ENCODE results near the gene C22orf31.

Gene C22orf31

DNA sequence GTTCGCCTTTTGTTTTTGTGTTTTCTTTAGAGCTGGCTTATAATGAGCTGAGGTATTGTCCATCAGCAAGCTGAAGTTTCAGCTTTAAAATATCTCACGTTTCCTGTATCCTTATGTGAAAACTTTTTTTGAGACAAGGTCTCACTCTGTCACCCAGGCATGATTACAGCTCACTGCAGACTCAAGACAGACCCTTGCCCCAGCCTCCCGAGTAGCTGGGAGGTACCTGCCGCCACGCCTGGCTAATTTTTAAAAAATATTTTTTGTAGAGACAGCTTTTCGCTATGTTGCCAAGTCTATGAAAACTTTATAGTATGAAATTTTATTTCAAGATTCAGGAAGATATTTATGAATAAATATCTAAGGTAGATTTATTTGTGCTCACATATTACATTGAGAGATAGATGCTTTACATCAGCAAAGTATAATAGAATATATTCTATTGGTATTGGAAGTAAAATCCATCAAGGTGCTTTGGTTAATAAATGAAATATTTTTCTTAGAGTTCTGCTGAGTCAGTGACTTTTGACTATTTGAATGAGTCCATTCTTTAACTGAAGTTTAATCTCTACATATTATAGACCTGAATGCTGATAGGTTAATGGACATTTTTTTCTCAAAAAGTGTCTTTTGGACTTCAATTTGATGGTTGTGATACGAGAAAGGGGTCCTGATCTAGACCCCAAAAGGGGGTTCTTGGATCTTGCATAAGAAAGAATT lies 21.4 kb upstream of the C22orf31 start:
- TF ChIP-seq, protein P1, sequence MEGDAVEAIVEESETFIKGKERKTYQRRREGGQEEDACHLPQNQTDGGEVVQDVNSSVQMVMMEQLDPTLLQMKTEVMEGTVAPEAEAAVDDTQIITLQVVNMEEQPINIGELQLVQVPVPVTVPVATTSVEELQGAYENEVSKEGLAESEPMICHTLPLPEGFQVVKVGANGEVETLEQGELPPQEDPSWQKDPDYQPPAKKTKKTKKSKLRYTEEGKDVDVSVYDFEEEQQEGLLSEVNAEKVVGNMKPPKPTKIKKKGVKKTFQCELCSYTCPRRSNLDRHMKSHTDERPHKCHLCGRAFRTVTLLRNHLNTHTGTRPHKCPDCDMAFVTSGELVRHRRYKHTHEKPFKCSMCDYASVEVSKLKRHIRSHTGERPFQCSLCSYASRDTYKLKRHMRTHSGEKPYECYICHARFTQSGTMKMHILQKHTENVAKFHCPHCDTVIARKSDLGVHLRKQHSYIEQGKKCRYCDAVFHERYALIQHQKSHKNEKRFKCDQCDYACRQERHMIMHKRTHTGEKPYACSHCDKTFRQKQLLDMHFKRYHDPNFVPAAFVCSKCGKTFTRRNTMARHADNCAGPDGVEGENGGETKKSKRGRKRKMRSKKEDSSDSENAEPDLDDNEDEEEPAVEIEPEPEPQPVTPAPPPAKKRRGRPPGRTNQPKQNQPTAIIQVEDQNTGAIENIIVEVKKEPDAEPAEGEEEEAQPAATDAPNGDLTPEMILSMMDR (IDR thresholded peaks at IDR 0.05; ENCODE audit: low read depth, low read length): no peak
- H3K4me3 ChIP-seq (replicated peaks in 1 of 2; ENCODE audit: low read depth in 2 of 2, low read length in 2 of 2): no peak overlapping the region
- DNase-seq (ENCODE audit: low read depth in 2 of 2): no peak

DNA sequence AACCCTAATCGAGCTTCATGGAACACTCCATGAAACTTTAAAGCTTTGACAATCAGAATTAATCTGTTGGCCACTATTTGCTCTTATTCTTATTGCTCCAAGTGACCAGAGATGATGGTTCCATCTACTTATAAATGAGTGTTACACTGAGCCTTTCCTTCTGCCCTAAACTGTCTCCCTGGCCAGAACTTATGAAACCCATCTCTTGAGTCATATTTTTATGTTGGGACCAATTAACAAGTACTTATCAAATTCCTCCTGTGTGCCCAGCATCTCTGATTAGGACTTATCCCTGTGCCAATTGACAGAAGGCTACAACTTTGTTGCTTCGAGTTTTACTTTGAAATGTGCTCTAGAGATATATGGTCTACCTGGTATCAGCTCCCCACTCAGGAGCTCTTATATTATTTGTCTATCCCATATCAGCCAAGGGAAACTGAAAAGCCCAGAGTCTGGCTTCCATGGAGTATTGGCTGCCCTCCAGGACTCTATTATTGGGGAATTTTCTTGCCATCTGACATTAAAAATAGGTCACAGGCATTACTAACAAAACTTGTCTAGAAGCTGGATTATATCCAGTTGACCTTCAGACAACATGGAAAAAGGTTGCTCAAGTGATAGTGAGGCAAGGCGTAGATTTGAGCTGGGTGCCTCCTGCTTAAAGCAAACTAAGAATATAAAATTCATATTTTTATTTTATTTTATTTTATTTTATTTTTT lies 20.0 kb upstream of the C22orf31 start:
- DNase-seq (ENCODE audit: low read depth in 2 of 2): no peak
- TF ChIP-seq, protein P1 (IDR thresholded peaks at IDR 0.05; ENCODE audit: low read depth, low read length): no peak
- no peak overlapping the region for H3K4me3 ChIP-seq (replicated peaks in 1 of 2; ENCODE audit: low read depth in 2 of 2, low read length in 2 of 2)

DNA sequence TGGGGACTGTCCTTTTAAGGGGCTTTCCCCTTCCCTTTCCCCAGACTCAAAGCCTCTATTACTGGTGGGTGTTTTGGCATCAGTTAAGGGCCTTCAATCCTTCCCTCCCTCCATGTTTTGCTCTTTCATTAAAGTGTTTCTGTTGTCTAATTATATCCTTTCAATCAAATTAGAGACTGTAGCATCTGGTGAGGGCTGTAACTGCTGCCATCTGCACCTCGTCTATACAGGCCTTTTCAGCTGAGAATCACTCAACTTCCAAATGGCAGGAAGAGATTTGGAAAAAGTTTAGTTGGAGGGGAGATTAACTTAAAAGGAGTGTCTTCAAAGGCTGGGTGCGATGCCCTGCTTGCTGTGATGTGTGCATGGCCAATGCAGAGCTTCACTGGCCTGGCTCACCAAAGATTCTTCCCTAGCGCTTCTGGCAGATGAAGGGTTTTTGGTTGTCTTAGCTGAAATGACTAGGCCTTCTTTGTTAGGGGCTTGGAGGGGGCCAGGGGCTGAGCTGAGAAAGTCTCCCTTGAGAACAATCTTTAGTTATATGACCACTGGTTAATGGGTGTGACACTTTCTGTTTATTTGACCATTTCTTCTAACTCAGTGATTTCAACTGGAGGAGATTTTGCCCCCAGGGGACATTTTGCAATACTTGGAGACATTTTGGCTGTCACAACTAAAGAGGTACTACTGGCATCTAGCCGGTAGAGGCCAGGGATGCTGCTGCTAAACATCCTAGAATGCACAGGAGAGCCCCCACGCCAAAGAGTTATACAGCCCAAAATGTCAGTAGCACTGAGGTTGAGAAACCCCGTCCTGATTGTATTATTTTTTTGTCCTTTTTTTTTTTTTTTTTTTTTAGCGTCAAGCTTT lies 18.7 kb upstream of the C22orf31 start:
- peak; percentile 19 to 29 for DNase-seq (ENCODE audit: low read depth in 2 of 2)
- TF ChIP-seq, protein P1 (IDR thresholded peaks at IDR 0.05; ENCODE audit: low read depth, low read length): peak; percentile 2
- H3K4me3 ChIP-seq (replicated peaks in 1 of 2; ENCODE audit: low read depth in 2 of 2, low read length in 2 of 2): no peak overlapping the region

DNA sequence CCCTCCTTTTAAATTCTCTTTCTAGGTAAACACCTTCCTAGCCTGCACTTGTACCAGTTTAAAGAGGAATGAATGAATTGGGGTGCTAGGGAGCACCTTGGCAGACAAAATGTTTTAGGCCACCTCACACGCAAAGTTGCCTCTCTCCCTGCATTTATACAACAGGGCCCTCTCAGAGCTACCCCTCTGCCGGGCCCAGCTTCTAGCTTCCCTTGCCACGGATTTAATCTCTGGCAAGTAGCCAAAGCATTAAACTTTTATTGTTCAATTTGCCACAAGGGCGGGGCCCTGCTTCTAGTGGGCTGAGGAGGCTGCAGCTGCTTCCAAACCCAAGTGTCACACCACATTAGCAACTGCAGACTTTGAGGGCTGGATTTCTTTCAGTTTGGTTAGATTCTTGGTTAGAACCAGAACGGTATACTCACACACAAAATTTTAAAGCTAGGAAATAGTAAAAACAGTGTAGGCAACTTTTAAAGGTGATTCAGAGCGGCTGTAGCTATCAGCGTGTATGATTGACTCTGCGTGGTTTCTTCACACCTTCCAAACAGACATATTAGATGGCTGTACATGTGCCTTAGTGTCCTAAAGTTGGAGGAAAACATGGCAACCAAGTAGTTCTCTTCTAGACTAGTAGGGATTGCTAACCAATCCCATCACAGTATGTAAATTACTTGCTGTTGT lies 17.7 kb upstream of the C22orf31 start:
- no peak overlapping the region for H3K4me3 ChIP-seq (replicated peaks in 1 of 2; ENCODE audit: low read depth in 2 of 2, low read length in 2 of 2)
- no peak for DNase-seq (ENCODE audit: low read depth in 2 of 2)
- TF ChIP-seq, protein P1 (IDR thresholded peaks at IDR 0.05; ENCODE audit: low read depth, low read length): no peak

DNA sequence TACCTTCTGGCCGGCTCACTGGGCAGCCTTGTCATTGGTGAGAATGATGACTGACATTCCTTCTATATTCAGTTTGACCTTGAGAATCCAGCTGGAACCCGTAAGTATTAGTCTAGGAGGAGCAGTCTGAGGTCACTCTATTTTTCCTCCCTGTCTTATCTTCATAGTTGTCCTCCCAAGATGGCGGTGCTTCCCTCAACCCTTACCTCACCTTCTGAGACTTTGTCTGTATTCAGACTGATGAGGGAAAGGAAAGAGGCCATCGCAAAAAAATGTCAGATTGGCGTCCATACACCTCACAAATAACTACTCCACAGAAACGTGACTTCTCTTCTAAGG lies 17.2 kb upstream of the C22orf31 start:
- H3K4me3 ChIP-seq (replicated peaks in 1 of 2; ENCODE audit: low read depth in 2 of 2, low read length in 2 of 2): no peak overlapping the region
- TF ChIP-seq, protein P1 (IDR thresholded peaks at IDR 0.05; ENCODE audit: low read depth, low read length): no peak
- DNase-seq (ENCODE audit: low read depth in 2 of 2): no peak

Measured in cardiac fibroblast (primary cell).